MM.1S (cell line): ENCODE data around the gene PARP3.

Experiments
- CTCF ChIP-seq: fragments of 300-600 bp; sonication (generic); IDR thresholded peaks from 2 replicates; pipeline ENCODE4 v1.5.1; 2016; ENCODE audit warnings: antibody characterized with exemption, low read length, mixed read lengths
- EZH2 ChIP-seq: fragments of 300-600 bp; sonication (generic); optimal IDR thresholded peaks from 2 replicates; pipeline ENCODE3; 2017; ENCODE audit warnings: low read depth, mild to moderate bottlenecking, antibody characterized with exemption, low read length, mixed read lengths

GRCh38 chr3:51904034-51904823 lies 37.9 kb upstream of the PARP3 start:
- TF ChIP-seq CTCF (no peak), EZH2 (no peak)
